C4-2B (cell line): Measurements from ENCODE around the gene PRELP.

Source experiments
- ZFX ChIP-seq: fragments of 450-650 bp; IDR thresholded peaks from 2 replicates; pipeline ENCODE4 v1.6.1; 2017
- TF ChIP-seq, protein P1 (sequence below): fragments of 450-650 bp; conservative IDR thresholded peaks from 2 replicates; pipeline ENCODE4 v1.5.1; 2017; ENCODE audit warnings: mild to moderate bottlenecking

DNA sequence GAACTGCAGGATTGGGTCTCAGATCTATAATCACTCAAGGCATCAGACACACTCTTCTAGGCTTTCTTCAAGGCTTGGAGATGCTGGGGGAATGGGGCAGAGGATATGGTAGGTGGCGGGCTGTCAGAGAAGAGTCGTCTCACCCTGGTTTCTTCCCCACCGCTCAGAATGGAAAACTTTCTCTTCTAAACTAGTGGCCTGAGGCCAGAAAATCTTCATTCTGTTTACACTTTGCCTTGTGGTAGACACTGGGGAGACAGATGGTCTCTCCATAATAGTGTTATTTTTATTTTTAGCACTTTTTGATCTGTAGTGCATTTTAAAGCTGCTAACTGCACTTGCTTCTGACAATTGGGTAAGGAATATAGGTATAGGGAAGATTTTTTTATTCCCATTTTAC lies 2.6 kb downstream of the PRELP start:
- TF ChIP-seq, protein P1, sequence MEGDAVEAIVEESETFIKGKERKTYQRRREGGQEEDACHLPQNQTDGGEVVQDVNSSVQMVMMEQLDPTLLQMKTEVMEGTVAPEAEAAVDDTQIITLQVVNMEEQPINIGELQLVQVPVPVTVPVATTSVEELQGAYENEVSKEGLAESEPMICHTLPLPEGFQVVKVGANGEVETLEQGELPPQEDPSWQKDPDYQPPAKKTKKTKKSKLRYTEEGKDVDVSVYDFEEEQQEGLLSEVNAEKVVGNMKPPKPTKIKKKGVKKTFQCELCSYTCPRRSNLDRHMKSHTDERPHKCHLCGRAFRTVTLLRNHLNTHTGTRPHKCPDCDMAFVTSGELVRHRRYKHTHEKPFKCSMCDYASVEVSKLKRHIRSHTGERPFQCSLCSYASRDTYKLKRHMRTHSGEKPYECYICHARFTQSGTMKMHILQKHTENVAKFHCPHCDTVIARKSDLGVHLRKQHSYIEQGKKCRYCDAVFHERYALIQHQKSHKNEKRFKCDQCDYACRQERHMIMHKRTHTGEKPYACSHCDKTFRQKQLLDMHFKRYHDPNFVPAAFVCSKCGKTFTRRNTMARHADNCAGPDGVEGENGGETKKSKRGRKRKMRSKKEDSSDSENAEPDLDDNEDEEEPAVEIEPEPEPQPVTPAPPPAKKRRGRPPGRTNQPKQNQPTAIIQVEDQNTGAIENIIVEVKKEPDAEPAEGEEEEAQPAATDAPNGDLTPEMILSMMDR: no peak
- TF ChIP-seq ZFX: no peak
